Astrocyte (in vitro differentiated cells and primary cell): ENCODE measurements around the gene NXNL2. TPM values are rescaled to one million over a fixed set of nuclear protein-coding genes. Genes with fewer than 3 reads are reported as not detected.

Experiments
- DNase-seq: peaks from one replicate; pipeline ENCODE4 v3.0.0-alpha.2; 2010; ENCODE audit warnings: low read depth
- FAIRE-seq: peaks from 2 replicates; lab custom pipeline; 2011; peaks lifted over from hg19 to GRCh38; lab: Jason Lieb, UNC
- H2AFZ ChIP-seq: 2 replicates; pipeline ENCODE4 v1.6.0; 2012; ENCODE audit warnings: low read depth, low read length, inconsistent platforms
- H3K27ac ChIP-seq: 2 replicates; pipeline ENCODE4 v1.5.1; 2011; ENCODE audit warnings: low read depth, low read length, inconsistent platforms
- H3K27me3 ChIP-seq: 2 replicates; pipeline ENCODE4 v1.6.0; 2011; ENCODE audit warnings: low read length, inconsistent platforms; ENCODE audit not compliant: insufficient read depth
- H3K36me3 ChIP-seq: 2 replicates; pipeline ENCODE4 v1.5.1; 2011; ENCODE audit warnings: low read length, inconsistent platforms; ENCODE audit not compliant: insufficient read depth
- H3K4me1 ChIP-seq: 2 replicates; pipeline ENCODE4 v1.5.1; 2011; ENCODE audit warnings: low read length, inconsistent platforms; ENCODE audit not compliant: insufficient read depth
- H3K4me2 ChIP-seq: 2 replicates; pipeline ENCODE4 v1.6.0; 2012; ENCODE audit warnings: low read length, inconsistent platforms
- H3K4me3 ChIP-seq: 2 replicates; pipeline ENCODE4 v1.5.1; 2011; ENCODE audit warnings: low read depth, mild to moderate bottlenecking, low read length, inconsistent platforms; ENCODE audit not compliant: insufficient read depth
- H3K79me2 ChIP-seq: 2 replicates; pipeline ENCODE4 v1.6.0; 2012; ENCODE audit warnings: mild to moderate bottlenecking, low read length, inconsistent platforms; ENCODE audit not compliant: insufficient read depth
- H3K9ac ChIP-seq: 2 replicates; pipeline ENCODE4 v1.6.0; 2012; ENCODE audit warnings: mild to moderate bottlenecking, low read length, inconsistent platforms
- H3K9me3 ChIP-seq: 2 replicates; pipeline ENCODE4 v1.5.1; 2012; ENCODE audit warnings: low read depth, mild to moderate bottlenecking, low read length, inconsistent platforms; ENCODE audit not compliant: insufficient read depth
- H4K20me1 ChIP-seq: 2 replicates; pipeline ENCODE4 v1.6.0; 2012; ENCODE audit warnings: low read length, inconsistent platforms; ENCODE audit not compliant: insufficient read depth
- H3K27ac Mint-ChIP-seq: one replicate; pipeline ENCODE4 v1.8.0; 2021; ENCODE audit warnings: mild to moderate bottlenecking, mixed read lengths; ENCODE audit not compliant: unreplicated experiment
- H3K27me3 Mint-ChIP-seq: one replicate; pipeline ENCODE4 v1.8.0; 2021; ENCODE audit warnings: low read depth, mixed read lengths; ENCODE audit not compliant: unreplicated experiment
- H3K36me3 Mint-ChIP-seq: one replicate; pipeline ENCODE4 v1.8.0; 2021; ENCODE audit warnings: low read depth, mixed read lengths; ENCODE audit not compliant: unreplicated experiment
- H3K4me1 Mint-ChIP-seq: one replicate; pipeline ENCODE4 v1.8.0; 2021; ENCODE audit warnings: low read depth, mixed read lengths; ENCODE audit not compliant: unreplicated experiment
- H3K4me3 Mint-ChIP-seq: one replicate; pipeline ENCODE4 v1.8.0; 2021; ENCODE audit warnings: mild to moderate bottlenecking, moderate library complexity, mixed read lengths; ENCODE audit not compliant: unreplicated experiment
- H3K9me3 Mint-ChIP-seq: one replicate; pipeline ENCODE4 v1.8.0; 2021; ENCODE audit warnings: mild to moderate bottlenecking, mixed read lengths; ENCODE audit not compliant: unreplicated experiment
- CTCF ChIP-seq: IDR thresholded peaks from 2 replicates; pipeline ENCODE4 v1.5.1; 2011; ENCODE audit warnings: low read depth, mild to moderate bottlenecking, inconsistent platforms, low read length, moderate library complexity; ENCODE audit not compliant: insufficient read depth
- EZH2 ChIP-seq: IDR thresholded peaks from 2 replicates; pipeline ENCODE4 v1.6.1; 2012; ENCODE audit warnings: mild to moderate bottlenecking, low read length, inconsistent platforms; ENCODE audit not compliant: insufficient read depth
- total RNA-seq: library from RNA; stranded (reverse); gene quantifications from 2 replicates; pipeline ENCODE4 v1.2.1, GENCODE V29; 2021

Gene NXNL2
- total RNA-seq, 1 donor from 2014 or later: 1.6 TPM

GRCh38 chr9:88501086-88501485, 33.9 kb upstream of the NXNL2 start:
- no peak for DNase-seq
- H3K4me1 ChIP-seq: no peaks in the 10 kb centered on the region
- no peaks in the 10 kb centered on the region for H3K36me3 Mint-ChIP-seq
- H3K36me3 ChIP-seq: no peaks in the 10 kb centered on the region
- H3K9me3 ChIP-seq: no peaks in the 10 kb centered on the region
- TF ChIP-seq CTCF (no peak), EZH2 (no peak)
- H3K27ac Mint-ChIP-seq: no peak overlapping the region
- no peak for FAIRE-seq
- no peak overlapping the region for H3K9ac ChIP-seq
- H3K4me3 Mint-ChIP-seq: no peak overlapping the region
- no peak overlapping the region for H3K4me3 ChIP-seq
- no peak overlapping the region for H2AFZ ChIP-seq
- no peaks in the 10 kb centered on the region for H4K20me1 ChIP-seq
- no peak overlapping the region for H3K27ac ChIP-seq
- H3K27me3 Mint-ChIP-seq: peaks cover 2% of the 10 kb centered on the region
- H3K9me3 Mint-ChIP-seq: no peaks in the 10 kb centered on the region
- no peak overlapping the region for H3K4me2 ChIP-seq
- H3K4me1 Mint-ChIP-seq: no peaks in the 10 kb centered on the region
- no peaks in the 10 kb centered on the region for H3K79me2 ChIP-seq
- H3K27me3 ChIP-seq: no peaks in the 10 kb centered on the region

DNA sequence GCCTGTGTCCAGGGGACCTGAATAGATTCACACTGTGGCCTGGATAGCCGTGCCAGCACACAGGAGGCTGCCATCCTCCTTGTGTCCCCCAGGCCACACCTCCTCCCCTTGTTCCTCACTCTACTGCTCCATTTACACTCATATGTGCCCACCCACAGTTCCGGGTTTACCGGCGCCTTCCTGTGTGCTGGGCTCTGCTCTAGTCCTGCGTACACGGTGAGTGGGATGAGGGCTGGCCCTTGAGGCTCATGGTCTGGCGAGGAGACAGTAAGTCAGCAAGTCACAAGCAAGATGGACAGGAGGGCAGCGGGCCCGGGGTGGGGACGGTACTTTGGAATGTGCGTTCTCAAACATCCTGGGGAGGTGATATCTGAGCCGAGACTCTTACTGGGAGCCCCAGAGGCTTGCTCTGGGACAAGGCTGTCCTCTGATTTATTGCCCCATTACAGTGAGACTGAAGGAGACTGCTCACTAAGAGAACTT, 32.4 kb upstream of the NXNL2 start:
- Histone ChIP-seq H3K9me3 (no peaks in the 10 kb centered on the region), H3K4me2 (no peak overlapping the region), H2AFZ (no peak overlapping the region), H3K36me3 (no peaks in the 10 kb centered on the region), H3K9ac (no peak overlapping the region), H3K79me2 (no peaks in the 10 kb centered on the region), H3K4me3 (no peak overlapping the region), H3K27ac (no peak overlapping the region), H3K4me1 (no peaks in the 10 kb centered on the region), H4K20me1 (no peaks in the 10 kb centered on the region), H3K27me3 (no peaks in the 10 kb centered on the region)
- no peak overlapping the region for H3K27ac Mint-ChIP-seq
- DNase-seq (no peak), FAIRE-seq (no peak)
- H3K4me3 Mint-ChIP-seq: no peak overlapping the region
- H3K36me3 Mint-ChIP-seq: no peaks in the 10 kb centered on the region
- no peak for TF ChIP-seq CTCF
- no peak for TF ChIP-seq EZH2
- H3K9me3 Mint-ChIP-seq: no peaks in the 10 kb centered on the region
- peaks cover 2% of the 10 kb centered on the region for H3K27me3 Mint-ChIP-seq
- no peaks in the 10 kb centered on the region for H3K4me1 Mint-ChIP-seq

DNA sequence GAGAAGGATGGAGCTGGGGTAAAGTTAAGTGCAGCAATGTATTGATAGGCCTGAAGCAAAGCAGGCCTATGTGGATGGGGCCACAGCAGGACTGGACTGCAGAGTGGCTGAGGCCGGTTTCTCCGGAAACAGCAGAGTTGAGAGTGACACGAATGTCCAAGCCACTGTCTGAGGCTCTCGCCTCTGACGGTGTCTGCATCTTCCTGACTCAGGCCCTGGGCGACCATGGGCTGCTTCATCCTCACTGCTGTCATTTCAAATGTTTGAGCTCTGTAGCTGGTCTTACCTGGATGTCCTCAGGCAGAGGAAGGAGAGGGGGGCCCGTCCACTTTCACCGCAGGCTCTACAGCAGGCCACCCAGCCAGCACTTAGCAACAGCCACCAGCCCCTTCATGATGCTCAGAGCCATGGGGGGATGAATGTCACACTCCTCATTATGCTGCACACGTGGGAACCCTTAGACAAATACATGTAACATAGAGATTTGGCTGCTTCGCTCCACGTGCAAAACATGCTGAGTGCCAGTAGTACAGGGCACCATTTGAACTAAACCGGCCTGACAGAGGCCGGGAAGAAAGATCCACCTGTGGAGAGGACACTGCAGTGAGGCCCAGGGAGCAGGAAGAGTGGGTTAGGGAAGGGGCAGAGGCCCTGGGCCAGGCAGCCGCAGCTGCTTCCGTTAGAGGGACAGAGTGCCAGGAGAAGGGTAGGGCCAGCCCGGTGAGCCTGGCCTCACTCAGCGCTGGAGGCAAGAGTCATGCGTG, 31.7 kb upstream of the NXNL2 start:
- Histone ChIP-seq H3K9ac (no peak overlapping the region), H3K4me1 (no peaks in the 10 kb centered on the region), H3K9me3 (no peaks in the 10 kb centered on the region), H3K27me3 (no peaks in the 10 kb centered on the region), H4K20me1 (no peaks in the 10 kb centered on the region), H3K27ac (no peak overlapping the region), H3K36me3 (no peaks in the 10 kb centered on the region), H3K4me2 (no peak overlapping the region), H3K79me2 (no peaks in the 10 kb centered on the region), H2AFZ (no peak overlapping the region), H3K4me3 (no peak overlapping the region)
- Mint-ChIP-seq H3K4me1 (no peaks in the 10 kb centered on the region), H3K36me3 (no peaks in the 10 kb centered on the region), H3K27ac (no peak overlapping the region), H3K9me3 (no peaks in the 10 kb centered on the region), H3K27me3 (peaks cover 2% of the 10 kb centered on the region), H3K4me3 (no peak overlapping the region)
- no peak for DNase-seq
- no peak for FAIRE-seq
- no peak for TF ChIP-seq EZH2
- no peak for TF ChIP-seq CTCF
